Left kidney (tissue), 2 donors: ENCODE data around the gene SFXN1. TPM values are rescaled to one million over a fixed set of nuclear protein-coding genes. Genes with fewer than 3 reads are reported as not detected.

Experiments used
- DNase-seq: peaks from one replicate; pipeline ENCODE4 v3.0.0-alpha.2; 2013
- polyA plus RNA-seq: library from polyadenylated mRNA; unstranded; fragments of 120-200 nt; gene quantifications from one replicate; pipeline ENCODE4 v1.2.1, GENCODE V29; 2013; ENCODE audit not compliant: insufficient read length

SFXN1 gene
- polyA plus RNA-seq, 1 donor, result 61.4 TPM

DNA sequence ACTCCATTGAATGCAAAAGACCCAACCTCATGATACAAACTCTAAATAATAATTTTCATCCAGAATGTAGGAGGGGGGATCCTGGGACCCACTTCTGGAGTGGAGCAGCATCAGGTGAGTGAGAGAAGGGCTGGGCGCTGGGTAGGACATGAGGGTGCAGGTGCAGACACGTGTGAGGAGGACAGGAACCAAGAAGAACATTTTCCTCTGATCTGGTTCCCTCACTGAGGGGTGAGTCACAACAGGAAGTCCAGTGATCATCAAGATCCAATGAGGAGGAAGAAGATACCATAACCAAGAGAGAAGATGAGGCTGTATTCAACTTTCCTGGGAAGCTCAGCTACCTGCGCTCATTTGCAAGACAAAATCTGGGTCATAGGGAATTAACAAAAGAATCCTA, 57.4 kb downstream of the SFXN1 start:
- DNase-seq, result no peak

- no peak for DNase-seq
These were observed 60.2 kb downstream of the SFXN1 start for GRCh38 chr5:175538576-175538975.

DNA sequence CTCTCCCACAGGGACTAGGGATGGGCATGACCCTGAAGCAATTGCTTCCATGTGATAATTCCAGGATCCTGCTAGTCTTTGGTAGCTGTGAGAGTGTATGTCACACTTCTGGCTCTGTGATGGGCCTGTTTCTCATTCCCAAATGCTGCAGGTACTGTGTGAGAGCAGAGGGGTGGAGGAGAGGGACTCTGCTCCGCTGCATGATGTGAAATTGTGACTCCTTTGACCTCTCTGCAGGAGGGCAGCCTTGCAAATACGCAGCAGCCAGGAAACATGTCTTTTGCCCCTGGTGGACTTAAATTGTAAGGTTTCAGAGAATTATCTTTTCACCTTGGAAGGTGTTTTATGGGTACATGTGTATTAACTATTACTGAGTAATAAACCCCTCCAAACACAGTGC, 61.6 kb downstream of the SFXN1 start:
- DNase-seq, result no peak

DNA sequence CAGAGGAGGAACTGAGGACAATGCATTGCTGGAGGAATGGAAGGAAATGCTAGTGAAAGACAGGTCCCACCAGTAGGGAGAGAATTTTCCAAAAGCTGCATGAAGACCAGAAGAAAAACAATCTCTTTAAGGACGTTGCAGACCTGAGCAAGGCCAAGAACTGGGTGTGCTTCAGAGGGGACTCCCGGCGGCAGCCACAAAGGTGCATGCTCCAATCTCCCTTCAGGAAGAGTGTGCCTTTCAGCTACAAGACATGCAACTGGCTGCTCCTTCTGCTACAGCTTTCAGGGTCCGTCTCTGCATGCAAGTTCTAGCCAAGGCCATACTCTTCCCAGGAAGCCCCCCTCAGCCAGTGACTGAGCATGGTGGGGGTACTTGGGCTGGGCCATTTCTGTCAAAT, 62.9 kb downstream of the SFXN1 start:
- no peak for DNase-seq

DNA sequence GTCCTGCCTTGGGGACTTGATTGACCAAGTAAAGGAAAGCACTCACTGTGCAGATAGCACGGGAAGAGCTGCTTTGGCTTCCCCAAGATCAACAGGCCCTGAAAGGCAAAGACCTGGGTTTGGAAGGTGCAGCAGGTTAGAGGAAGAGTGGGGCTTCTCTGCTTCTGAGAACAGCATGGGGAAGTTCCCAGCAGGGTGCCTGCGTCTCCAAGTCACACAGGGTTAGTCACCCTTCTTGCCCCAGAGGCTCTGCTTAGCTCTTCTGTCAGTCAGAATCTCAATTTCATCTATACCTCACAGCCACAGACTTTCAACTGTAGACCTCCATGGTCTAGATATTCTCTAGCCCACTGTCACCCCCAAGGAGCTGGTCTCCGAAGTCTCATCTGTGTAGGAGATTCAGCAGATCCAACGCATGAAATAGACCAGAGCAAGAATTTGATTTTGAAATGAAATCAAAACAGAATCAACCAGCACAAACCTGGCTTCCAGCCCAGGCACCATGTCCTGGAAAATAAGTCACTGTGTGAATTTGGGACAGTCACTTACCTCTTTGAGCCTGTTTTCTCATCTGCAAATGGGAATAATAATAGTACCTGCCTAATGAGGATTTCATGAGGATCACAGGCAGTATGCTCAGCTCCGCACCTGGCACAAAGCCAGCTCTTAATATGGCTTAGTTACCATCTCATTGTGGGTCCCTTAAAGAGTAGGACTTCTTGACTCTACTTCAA, 64.0 kb downstream of the SFXN1 start:
- DNase-seq, result no peak

- DNase-seq, result no peak
These were observed 64.5 kb downstream of the SFXN1 start for GRCh38 chr5:175542966-175543235.

- no peak for DNase-seq
These were observed 65.8 kb downstream of the SFXN1 start for GRCh38 chr5:175544108-175544511.

DNA sequence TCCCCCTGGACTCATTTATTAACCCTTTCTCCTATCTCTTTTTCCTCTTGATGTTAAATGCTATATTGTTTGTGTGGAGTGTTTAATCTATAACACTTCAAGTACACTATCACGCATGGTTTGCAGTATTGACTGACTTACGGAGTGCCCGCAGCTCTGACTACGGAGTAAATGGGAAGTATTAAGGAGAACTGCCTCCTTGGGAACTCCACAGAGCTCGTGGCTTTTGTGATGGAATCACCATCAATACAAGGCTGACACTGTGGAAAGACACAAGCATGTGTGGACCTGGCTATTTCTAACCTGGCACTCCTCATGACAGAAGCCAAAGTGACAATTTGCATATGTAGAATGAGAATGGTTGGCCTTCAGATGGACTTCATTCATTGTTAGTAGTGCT, 66.2 kb downstream of the SFXN1 start:
- DNase-seq, result no peak

DNA sequence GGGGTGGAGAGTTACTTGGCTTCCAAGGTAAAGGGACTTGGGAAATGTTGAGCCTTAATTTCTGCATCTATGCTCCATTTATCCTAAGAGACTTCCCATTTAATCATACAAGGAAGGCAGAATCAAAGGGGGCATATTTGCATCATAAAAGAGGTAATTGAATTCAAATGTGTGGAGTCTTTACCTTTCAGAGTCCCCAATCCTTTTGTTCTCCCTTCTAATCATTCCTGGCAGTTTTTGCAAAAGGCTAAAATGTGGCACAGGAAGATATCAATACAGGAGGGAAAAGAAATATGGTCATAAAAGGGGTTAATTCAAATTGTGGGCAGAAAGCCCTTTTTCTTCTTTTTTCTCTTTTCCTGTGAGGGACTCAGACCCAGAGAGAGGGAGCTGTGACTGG, 69.5 kb downstream of the SFXN1 start:
- DNase-seq, result no peak

- DNase-seq, result no peak
These were observed 70.4 kb downstream of the SFXN1 start for GRCh38 chr5:175548626-175549311.

GRCh38 chr5:175550055-175550805, 71.9 kb downstream of the SFXN1 start:
- DNase-seq, result no peak

- no peak for DNase-seq
These were observed 72.9 kb downstream of the SFXN1 start for GRCh38 chr5:175551266-175551665.

DNA sequence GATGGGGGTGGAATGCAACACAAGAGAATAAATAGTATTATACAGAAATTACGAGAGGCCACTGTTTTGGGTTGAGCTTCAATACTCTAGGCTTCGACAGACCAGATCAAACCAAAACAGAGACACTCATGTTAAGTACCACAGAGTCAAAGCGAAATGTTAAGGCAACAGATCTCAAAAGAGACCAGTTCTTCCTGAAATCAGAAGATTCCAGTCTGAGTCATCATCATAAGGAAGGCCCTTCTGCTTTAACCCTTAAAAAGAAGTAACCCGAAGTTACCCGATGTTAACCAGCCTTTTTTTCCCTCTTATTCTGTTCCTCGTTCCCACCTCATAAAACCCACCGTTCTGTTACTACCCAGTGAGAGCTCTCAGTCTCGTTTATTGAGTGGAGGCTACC, 75.9 kb downstream of the SFXN1 start:
- DNase-seq, result no peak

GRCh38 chr5:175555168-175555785, 76.9 kb downstream of the SFXN1 start:
- no peak for DNase-seq

DNA sequence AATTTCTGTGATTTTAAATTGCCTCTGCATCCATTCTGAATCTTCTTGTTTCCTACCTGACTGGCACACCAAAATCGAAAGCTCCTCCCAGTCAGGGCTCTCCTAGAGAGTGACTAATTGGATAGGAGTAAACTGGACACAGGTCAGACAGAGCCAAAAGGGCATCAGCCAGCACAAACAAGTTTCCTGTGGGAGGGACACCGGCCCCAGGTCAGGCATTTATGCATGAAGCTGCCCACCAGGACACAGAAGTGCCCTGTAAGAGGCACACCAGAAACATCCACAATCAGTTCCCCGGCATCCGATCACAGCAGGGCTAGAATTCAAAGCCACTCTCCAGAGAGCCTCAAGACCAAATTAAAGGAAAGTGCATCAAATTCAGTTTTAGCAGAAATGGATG, 78.4 kb downstream of the SFXN1 start:
- no peak for DNase-seq

- no peak for DNase-seq
These were observed 79.4 kb downstream of the SFXN1 start for GRCh38 chr5:175557778-175558177.

GRCh38 chr5:175558801-175559480, 80.6 kb downstream of the SFXN1 start:
- no peak for DNase-seq

DNA sequence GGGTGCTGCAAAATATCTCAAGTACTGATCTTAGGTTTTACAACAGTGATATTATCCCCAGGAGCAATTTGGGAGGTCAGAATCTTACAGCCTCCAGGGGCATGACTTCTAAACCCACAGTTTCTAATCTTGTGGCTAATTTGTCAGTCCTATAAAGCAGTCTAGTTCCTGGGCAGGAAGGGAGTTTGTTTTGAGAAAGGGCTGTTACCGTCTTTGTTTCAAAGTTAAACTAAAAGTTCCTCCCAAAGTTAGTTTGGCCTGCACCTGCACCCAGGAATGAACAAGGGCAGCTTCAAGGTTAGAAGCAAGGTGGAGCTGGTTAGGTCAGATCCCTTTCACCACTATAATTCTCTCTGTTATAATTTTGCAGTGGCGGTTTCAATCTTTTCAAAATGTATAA, 81.7 kb downstream of the SFXN1 start:
- DNase-seq, result no peak

- no peak for DNase-seq
These were observed 82.7 kb downstream of the SFXN1 start for GRCh38 chr5:175561085-175561484.

DNA sequence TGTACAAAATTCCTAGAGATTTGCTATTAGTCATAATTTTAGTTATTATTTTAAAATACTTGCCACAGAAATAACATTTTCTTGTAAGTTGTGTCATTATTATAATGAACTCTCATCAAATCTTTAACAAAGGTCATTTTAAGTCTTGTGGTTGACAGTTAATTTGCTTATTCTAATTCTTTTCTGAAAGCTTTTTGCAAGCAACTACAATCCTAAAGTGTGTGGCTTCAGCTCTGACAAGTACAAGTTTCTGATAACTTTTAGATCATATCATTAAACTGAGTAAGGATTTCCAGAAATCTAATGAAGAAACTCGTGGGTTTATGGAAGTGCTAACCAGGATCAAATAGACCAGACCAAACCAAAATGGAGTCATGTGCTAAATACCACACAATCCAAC, 86.4 kb downstream of the SFXN1 start:
- DNase-seq, result no peak

DNA sequence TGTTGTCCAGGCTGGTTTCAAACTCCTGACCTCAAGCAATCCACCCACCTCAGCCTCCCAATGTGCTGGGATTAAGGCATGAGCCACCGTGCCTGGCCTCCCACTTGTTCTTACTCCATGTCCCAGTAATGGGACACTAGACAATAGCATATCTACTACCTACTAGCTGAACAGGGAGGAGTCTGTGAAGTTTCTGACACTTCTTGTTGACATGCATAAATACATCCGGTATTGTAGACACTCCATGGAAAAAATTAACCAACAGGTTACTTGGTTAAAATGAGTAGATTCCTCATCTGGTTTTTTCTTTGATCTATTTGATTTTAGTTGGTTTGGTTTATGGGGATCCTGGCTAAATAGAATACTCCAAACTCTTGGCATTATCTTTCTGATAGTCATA, 88.3 kb downstream of the SFXN1 start:
- DNase-seq, result no peak

- no peak for DNase-seq
These were observed 89.6 kb downstream of the SFXN1 start for GRCh38 chr5:175567954-175568353.

DNA sequence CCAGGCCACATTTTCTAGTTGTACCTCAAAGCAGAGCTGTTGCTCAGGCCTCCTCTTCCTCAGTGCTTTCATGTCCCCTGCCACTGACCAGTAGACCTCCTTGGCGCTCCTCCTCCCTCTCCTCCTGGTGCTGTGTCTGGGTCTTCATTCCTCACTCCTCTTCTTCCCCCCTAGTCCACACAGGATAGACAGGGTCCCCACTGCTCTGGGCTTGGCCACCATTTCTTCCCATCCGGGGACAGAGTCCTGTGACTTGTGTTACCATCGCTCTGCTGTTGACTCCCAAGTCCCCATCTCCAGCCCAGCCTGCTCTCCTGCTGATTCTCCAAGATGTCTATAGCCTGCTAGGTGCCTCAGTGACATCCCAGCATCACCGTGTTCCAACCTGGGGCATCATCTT, 91.3 kb downstream of the SFXN1 start:
- DNase-seq, result no peak
